GM06990 (cell line): ENCODE measurements around the gene FARSA.

Experiments
- DNase-seq: peaks from one replicate; pipeline ENCODE4 v3.0.0-alpha.2; 2011; ENCODE audit not compliant: insufficient read length; ENCODE audit errors: extremely low read depth
- H3K27me3 ChIP-seq: replicated peaks from 2 replicates; pipeline ENCODE4 v1.6.0; 2011; ENCODE audit warnings: low read length; ENCODE audit not compliant: control insufficient read depth, insufficient read depth
- H3K36me3 ChIP-seq: 2 replicates; pipeline ENCODE4 v1.5.1; 2011; ENCODE audit warnings: low read length; ENCODE audit not compliant: control insufficient read depth, insufficient read depth
- H3K4me3 ChIP-seq: replicated peaks from 2 replicates; pipeline ENCODE4 v1.5.1; 2011; ENCODE audit warnings: low read depth, mild to moderate bottlenecking, control low read depth, low read length
- TF ChIP-seq, protein P1 (sequence below): IDR thresholded peaks from 2 replicates; pipeline ENCODE4 v1.5.1; 2011; ENCODE audit warnings: low read length, control low read depth, mild to moderate bottlenecking, inconsistent platforms; ENCODE audit not compliant: insufficient read depth, poor library complexity, severe bottlenecking

FARSA gene

DNA sequence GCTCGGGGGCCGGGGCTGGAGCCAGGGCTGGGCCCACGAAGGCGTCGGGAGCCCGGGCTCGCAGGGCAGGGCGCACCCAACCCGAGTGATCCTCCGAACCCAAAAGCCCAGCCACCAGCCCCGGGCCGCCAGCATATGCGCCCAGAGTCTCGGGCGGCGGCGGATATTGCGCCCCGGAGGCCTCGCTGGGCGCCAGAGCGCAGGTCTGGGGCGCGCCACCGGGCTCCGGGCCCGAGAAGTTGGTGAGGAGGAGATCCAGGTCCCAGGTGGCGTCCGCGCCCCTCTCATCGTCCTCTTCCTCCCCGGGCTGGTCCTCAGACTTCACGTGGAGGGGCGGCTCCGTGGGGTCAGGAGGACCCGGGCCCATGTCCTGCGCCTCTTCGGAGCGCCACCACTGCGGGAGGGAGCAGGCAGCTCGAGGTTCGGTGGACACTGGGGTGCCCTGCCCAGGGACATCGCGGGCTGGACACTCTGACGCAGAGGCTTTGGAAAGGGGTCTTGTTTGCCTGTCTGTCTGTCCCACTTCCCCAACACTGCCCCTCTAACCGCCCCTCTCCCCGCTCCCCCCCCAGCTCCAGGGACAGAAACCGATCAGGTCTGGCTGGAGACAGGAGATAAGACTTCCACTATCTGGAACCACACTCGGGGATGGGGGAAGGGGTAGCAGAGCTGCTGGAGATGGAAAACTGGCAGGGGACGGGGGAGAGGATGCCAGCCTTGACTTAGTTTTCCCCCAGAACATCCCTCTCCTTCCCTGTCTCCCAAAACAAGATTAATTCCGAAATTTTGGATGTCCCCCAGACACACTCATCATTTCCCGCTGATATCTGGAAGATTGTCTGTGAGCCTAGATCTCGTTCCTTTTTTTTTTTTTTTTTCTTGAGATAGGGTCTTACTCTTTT lies 47.5 kb downstream of the FARSA start:
- Histone ChIP-seq H3K27me3 (no peaks in the 10 kb centered on the region), H3K36me3 (no peaks in the 10 kb centered on the region), H3K4me3 (peak overlapping the region; percentile 55; the same call in 1 of the 2 replicates)
- TF ChIP-seq, protein P1, sequence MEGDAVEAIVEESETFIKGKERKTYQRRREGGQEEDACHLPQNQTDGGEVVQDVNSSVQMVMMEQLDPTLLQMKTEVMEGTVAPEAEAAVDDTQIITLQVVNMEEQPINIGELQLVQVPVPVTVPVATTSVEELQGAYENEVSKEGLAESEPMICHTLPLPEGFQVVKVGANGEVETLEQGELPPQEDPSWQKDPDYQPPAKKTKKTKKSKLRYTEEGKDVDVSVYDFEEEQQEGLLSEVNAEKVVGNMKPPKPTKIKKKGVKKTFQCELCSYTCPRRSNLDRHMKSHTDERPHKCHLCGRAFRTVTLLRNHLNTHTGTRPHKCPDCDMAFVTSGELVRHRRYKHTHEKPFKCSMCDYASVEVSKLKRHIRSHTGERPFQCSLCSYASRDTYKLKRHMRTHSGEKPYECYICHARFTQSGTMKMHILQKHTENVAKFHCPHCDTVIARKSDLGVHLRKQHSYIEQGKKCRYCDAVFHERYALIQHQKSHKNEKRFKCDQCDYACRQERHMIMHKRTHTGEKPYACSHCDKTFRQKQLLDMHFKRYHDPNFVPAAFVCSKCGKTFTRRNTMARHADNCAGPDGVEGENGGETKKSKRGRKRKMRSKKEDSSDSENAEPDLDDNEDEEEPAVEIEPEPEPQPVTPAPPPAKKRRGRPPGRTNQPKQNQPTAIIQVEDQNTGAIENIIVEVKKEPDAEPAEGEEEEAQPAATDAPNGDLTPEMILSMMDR: no peak
- DNase-seq: no peak

DNA sequence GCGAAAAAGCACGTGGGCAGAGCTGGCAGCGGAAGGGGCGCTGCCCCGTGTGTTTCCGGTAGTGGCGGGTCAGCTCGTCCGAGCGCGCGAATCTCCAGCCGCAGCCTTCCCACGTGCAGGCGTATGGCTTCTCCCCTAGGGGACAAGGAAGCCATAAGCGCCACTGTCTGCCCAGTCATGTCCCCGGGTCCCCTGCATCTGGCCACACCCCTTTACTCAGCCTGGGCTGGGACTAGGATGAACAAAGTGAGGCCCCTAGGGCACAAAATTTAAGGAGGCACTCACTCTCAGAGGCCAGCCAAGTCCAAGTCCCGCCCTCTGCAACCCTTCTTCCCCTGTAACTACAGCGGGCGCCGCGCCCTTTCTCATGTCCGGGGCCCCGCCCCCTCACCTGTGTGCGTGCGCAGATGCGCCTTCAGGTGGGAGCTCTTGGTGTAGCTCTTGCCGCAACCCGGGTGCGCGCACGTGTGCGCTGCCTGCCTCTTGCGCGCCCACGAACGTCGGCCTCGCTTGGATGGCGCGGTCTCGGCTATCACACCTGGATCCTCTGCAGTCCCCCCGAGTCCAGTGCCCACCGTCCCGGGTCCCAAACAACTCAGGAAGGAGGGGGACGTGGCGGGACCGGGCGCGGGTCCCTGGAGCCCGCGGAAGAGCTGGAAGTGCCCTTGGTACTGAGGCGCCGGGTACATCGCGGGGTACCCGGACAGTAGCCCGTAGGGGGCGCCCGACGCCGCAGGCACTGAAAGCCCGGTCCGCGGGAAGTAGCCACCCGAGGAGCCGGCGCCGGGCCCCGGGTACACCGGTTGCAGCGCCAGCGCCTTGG lies 48.4 kb downstream of the FARSA start:
- Histone ChIP-seq H3K27me3 (no peaks in the 10 kb centered on the region), H3K4me3 (peak overlapping the region; percentile 55), H3K36me3 (no peaks in the 10 kb centered on the region)
- TF ChIP-seq, protein P1: peak; percentile 83
- DNase-seq: peak; percentile 96

DNA sequence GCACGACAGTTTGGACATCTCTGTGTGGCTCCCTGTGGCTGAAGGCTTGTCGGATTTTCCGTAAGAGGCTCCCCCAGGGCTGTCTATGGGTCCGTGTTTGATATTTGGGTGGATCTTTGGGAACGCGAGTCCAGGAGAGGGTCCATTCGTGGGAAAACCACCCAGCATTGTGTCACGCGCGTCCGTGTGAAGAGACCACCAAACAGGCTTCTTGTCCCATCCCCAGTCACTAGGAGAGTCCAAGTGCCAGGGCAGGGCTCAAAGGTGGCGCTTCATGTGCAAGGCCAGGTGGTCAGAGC lies 48.9 kb downstream of the FARSA start:
- H3K36me3 ChIP-seq: no peaks in the 10 kb centered on the region
- no peak for DNase-seq
- no peaks in the 10 kb centered on the region for H3K27me3 ChIP-seq
- TF ChIP-seq, protein P1: no peak
- peak overlapping the region; percentile 55 for H3K4me3 ChIP-seq

DNA sequence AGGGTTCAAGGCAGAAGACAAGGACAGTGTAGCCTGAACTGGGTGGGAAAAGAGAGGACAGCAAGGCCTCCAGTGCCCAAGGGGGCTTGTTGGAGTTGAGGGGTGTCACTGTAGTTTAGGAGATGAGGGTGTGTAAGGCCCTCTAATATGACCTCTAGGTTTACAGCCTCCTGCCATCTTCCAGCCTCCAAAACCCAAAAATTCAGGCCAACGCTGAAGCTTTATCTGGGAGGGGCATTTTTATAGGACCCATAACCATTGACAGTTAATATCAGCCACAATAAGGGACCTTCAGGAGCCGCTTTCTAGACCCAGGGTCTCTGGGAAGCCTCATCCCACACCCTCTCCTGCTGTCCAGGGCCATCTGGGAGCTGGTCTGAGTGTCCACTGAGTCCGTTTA lies 49.3 kb downstream of the FARSA start:
- no peaks in the 10 kb centered on the region for H3K36me3 ChIP-seq
- no peak overlapping the region for H3K4me3 ChIP-seq
- TF ChIP-seq, protein P1: no peak
- no peaks in the 10 kb centered on the region for H3K27me3 ChIP-seq
- no peak for DNase-seq

DNA sequence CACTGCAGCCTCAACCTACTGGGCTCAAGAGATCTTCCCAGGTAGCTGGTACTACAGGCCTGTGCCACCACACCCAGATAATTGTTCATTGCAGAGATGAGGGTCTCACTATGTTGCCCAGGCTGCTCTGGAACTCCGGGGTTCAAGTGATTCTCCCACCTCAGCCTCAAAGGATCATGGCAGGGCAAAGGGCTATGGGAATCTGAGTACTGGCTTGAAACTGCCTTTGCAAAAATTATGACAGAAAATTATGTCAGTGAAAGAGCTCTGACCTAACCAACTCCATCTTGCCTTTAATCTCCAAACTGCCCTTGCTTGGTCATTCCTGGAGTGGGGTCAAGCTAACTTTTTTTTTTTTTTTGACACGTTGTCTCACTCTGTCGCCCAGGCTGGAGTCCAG lies 50.9 kb downstream of the FARSA start:
- no peak for DNase-seq
- Histone ChIP-seq H3K27me3 (no peaks in the 10 kb centered on the region), H3K4me3 (no peak overlapping the region), H3K36me3 (peaks cover 5% of the 10 kb centered on the region)
- TF ChIP-seq, protein P1: no peak
